Measurements from ENCODE around the gene CACNA2D2. TPM values are rescaled to one million over a fixed set of nuclear protein-coding genes. Genes with fewer than 3 reads are reported as not detected.

Gene CACNA2D2
- total and polyA plus RNA-seq, 2 donors from 2014 or later = 3.6 to 6.0 TPM

DNA sequence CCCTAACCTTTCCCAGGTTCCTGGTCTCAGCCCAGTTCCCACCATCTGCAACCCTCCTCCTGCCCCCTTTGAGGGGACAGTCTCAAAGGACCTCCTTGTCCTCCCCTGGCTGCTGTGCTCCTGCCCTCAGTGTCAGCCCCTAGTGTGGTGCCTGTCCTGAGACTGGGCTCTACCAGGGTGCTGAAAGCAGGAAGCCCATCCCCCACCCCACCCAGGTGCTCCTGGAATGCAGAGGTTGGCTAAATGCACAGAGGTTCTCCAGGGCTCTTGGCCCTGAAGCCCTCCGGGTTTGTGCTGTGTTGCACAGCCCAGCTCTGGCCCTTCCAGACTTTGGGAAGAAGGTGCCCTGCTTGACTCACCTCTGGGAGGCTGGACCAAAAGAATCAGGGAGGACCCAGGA is 42.3 kb upstream of the CACNA2D2 start:
- Histone ChIP-seq H3K9ac (ENCODE audit: low read length in 3 of 3) (no peak overlapping the region), H3K27me3 (ENCODE audit: control insufficient read depth, insufficient read depth, low read length) (no peaks in the 10 kb centered on the region), H3K4me3 (ENCODE audit: low read length in 3 of 3) (no peak overlapping the region), H3K27ac (ENCODE audit: low read depth in 2 of 2, low read length in 2 of 2) (no peak overlapping the region), H3K9me3 (ENCODE audit: control insufficient read depth in 2 of 3, insufficient read depth in 1 of 3, low read length in 3 of 3) (no peaks in the 10 kb centered on the region), H3K36me3 (ENCODE audit: control insufficient read depth in 2 of 3, insufficient read depth in 3 of 3, low read length in 3 of 3) (no peaks in the 10 kb centered on the region), H3K4me1 (ENCODE audit: control insufficient read depth in 2 of 3, insufficient read depth in 2 of 3, low read depth in 1 of 3, low read length in 3 of 3) (no peaks in the 10 kb centered on the region)
- TF ChIP-seq, protein P1, sequence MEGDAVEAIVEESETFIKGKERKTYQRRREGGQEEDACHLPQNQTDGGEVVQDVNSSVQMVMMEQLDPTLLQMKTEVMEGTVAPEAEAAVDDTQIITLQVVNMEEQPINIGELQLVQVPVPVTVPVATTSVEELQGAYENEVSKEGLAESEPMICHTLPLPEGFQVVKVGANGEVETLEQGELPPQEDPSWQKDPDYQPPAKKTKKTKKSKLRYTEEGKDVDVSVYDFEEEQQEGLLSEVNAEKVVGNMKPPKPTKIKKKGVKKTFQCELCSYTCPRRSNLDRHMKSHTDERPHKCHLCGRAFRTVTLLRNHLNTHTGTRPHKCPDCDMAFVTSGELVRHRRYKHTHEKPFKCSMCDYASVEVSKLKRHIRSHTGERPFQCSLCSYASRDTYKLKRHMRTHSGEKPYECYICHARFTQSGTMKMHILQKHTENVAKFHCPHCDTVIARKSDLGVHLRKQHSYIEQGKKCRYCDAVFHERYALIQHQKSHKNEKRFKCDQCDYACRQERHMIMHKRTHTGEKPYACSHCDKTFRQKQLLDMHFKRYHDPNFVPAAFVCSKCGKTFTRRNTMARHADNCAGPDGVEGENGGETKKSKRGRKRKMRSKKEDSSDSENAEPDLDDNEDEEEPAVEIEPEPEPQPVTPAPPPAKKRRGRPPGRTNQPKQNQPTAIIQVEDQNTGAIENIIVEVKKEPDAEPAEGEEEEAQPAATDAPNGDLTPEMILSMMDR (IDR thresholded peaks at IDR 0.05; ENCODE audit: borderline replicate concordance, extremely low read depth, insufficient read depth) = no peak
- intact Hi-C loops (cut with DNase I) = no loop called here
- DNase-seq (no peak), FAIRE-seq (no peak)

DNA sequence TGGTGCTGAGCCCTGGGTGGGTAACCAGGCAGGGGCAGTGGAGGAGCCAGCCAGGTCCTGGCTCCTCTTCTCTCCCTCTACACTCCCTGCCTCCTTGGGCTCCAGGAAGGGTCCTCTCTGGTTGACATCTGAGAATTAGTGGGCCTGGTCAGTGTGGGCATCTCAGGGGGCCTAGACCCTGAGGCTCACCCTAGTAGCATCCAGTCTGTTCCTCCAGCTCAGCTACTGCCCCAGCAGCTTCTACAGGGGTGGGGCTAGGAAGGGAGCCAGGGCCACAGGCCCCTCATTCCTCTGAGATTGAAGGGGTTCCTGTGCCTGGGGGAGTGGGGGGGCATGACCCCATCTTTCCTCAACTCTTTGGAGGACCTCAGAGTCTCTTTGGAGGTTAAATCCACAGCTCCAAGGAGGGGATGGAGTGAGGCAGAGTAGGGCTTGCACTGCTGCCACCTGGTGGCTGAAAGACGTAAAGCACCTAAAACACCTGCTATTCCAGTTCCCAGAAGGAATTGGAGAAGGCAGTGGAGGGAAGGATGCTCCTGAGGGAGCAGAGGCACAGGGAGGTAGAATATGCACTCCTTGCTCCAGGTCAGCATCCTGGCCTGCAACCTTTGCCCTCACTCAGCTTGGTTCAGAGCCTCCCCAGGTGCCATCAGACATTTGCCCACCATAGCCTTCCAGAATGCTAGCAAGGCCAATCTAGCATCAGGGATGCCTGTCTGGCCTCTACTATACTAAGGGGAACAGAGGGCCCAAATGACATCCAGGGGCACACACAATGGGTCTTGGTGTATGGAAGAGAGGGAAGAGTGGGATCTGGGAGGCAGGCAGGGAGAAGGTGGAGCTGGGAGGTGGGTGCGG is 39.0 kb upstream of the CACNA2D2 start:
- H3K4me1 ChIP-seq (ENCODE audit: control insufficient read depth in 2 of 3, insufficient read depth in 2 of 3, low read depth in 1 of 3, low read length in 3 of 3) = no peaks in the 10 kb centered on the region
- FAIRE-seq (no peak), DNase-seq (peak in 4 of 5 donors; percentile 81 to 86 (median 84))
- intact Hi-C loops (cut with DNase I) = loop anchor here (5.0 kb wide), 1 partner anchor 195 kb away; the partner anchor contains the start of gene ZMYND10
- TF ChIP-seq, protein P1 (IDR thresholded peaks at IDR 0.05; ENCODE audit: borderline replicate concordance, extremely low read depth, insufficient read depth) = peak; percentile 97
- H3K27ac ChIP-seq (ENCODE audit: low read depth in 2 of 2, low read length in 2 of 2) = no peak overlapping the region
- H3K27me3 ChIP-seq (ENCODE audit: control insufficient read depth, insufficient read depth, low read length) = no peaks in the 10 kb centered on the region
- no peaks in the 10 kb centered on the region for H3K36me3 ChIP-seq (ENCODE audit: control insufficient read depth in 2 of 3, insufficient read depth in 3 of 3, low read length in 3 of 3)
- no peak overlapping the region for H3K4me3 ChIP-seq (ENCODE audit: low read length in 3 of 3)
- H3K9me3 ChIP-seq (ENCODE audit: control insufficient read depth in 2 of 3, insufficient read depth in 1 of 3, low read length in 3 of 3) = no peaks in the 10 kb centered on the region
- no peak overlapping the region for H3K9ac ChIP-seq (ENCODE audit: low read length in 3 of 3)

DNA sequence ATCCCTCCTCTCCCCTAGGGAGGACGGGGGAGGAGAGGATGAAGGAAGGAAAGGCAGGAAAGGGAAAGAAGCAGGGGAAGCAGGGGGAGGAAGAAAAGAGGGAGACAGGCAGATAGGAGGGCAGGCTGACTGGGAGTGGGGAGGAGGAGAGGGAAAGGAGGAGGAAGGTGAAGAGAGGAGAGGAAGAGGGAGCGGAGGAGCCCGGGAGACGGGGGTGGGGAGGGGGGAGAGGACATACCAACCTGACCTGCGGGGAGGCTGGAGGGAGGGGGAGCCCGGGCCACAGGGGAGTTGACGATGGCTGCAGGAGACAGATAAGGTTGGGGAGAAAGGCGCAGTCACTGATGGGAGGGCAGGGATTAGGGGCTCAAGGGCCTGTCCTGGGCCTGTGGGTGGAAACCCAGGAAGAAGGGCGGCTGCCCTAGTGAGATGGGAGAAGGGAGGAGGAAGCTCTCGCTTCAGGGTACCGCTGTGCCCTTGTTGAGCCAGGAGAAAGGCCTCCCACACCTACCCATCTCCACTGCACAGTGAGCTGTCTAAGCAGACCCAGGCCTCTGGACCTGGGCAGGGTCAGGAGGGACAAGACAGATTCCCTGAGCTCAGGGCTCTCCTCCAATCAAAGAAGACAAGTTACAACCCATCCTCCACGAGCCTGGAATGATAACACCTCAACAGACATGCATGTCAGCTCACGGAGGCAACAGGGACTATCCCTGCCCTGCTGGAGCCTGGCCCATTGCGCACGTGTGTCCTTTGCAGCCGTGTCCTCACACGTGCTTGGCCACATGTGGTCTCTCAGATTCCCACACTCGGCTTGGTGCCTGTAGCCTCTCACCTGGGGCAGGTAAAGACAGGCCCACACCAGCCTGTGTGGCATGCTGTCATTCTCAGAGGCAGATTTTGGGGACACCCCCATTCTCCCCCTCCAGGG is 36.2 kb upstream of the CACNA2D2 start:
- H3K27ac ChIP-seq (ENCODE audit: low read depth in 2 of 2, low read length in 2 of 2) = no peak overlapping the region
- H3K9me3 ChIP-seq (ENCODE audit: control insufficient read depth in 2 of 3, insufficient read depth in 1 of 3, low read length in 3 of 3) = no peaks in the 10 kb centered on the region
- intact Hi-C loops (cut with DNase I) = loop anchor here (5.0 kb wide), 1 partner anchor 192 kb away; the partner anchor contains the start of gene ZMYND10
- H3K36me3 ChIP-seq (ENCODE audit: control insufficient read depth in 2 of 3, insufficient read depth in 3 of 3, low read length in 3 of 3) = no peaks in the 10 kb centered on the region
- DNase-seq (no peak), FAIRE-seq (no peak)
- no peak overlapping the region for H3K4me3 ChIP-seq (ENCODE audit: low read length in 3 of 3)
- peaks cover 0 to 2% (median 0%) of the 10 kb centered on the region in 3 donors for H3K4me1 ChIP-seq (ENCODE audit: control insufficient read depth in 2 of 3, insufficient read depth in 2 of 3, low read depth in 1 of 3, low read length in 3 of 3)
- TF ChIP-seq, protein P1 (IDR thresholded peaks at IDR 0.05; ENCODE audit: borderline replicate concordance, extremely low read depth, insufficient read depth) = no peak
- H3K27me3 ChIP-seq (ENCODE audit: control insufficient read depth, insufficient read depth, low read length) = no peaks in the 10 kb centered on the region
- no peak overlapping the region for H3K9ac ChIP-seq (ENCODE audit: low read length in 3 of 3)

Data from kidney (tissue), 14 donors.